IMR-90 (cell line): ENCODE data around the gene TRIM13. TPM values are rescaled to one million over a fixed set of nuclear protein-coding genes. Genes with fewer than 3 reads are reported as not detected.

Source experiments
- ATAC-seq: fragments of 200-7000 bp; cut with Tn5 transposase; 2 replicates; pipeline ENCODE4 v1.9.1; 2020; ENCODE audit warnings: low read depth, mild to moderate bottlenecking, moderate library complexity
- BruUV-seq: library from RNA; stranded (reverse); fragments of 400-500 nt; replicated peaks from 2 replicates; lab custom pipeline; 2021; lab: Mats Ljungman, UMichigan
- CTCF ChIA-PET: fragments of 300-600 bp; formaldehyde crosslinking; extraction: SDS; loops from one replicate; lab custom pipeline; 2021; ENCODE audit warnings: antibody characterized with exemption; lab: Yijun Ruan, JAX
- POLR2A ChIA-PET: fragments of 300-600 bp; sonication (Branson Sonifier 250); formaldehyde crosslinking; loops from one replicate; lab custom pipeline; 2022; ENCODE audit warnings: antibody characterized with exemption; ENCODE audit not compliant: unreplicated experiment; lab: Charles Lee
- DNase-seq: peaks from one replicate; pipeline ENCODE4 v3.0.0; 2013
- H2AFZ ChIP-seq: replicated peaks from 2 replicates; pipeline ENCODE3; 2013; ENCODE audit warnings: low read length, mild to moderate bottlenecking; ENCODE audit not compliant: poor library complexity
- H2AK5ac ChIP-seq: 2 replicates; pipeline ENCODE4 v1.6.1; 2013; ENCODE audit warnings: low read depth, low read length, inconsistent platforms
- H2AK9ac ChIP-seq: replicated peaks from 2 replicates; pipeline ENCODE3; 2013; ENCODE audit warnings: mild to moderate bottlenecking, low read depth, low read length, moderate library complexity; ENCODE audit not compliant: poor library complexity
- H2BK120ac ChIP-seq: 2 replicates; pipeline ENCODE4 v1.6.1; 2013; ENCODE audit warnings: low read depth, low read length, inconsistent platforms
- H2BK15ac ChIP-seq: 3 replicates; pipeline ENCODE4 v1.6.1; 2013; ENCODE audit warnings: low read depth, low read length, inconsistent platforms
- H2BK20ac ChIP-seq: 2 replicates; pipeline ENCODE4 v1.6.1; 2013; ENCODE audit warnings: low read depth, mild to moderate bottlenecking, inconsistent platforms, low read length, moderate library complexity
- H2BK5ac ChIP-seq: 2 replicates; pipeline ENCODE4 v1.6.1; 2013; ENCODE audit warnings: mild to moderate bottlenecking, low read depth, low read length, inconsistent platforms; ENCODE audit not compliant: poor library complexity, severe bottlenecking
- H3K14ac ChIP-seq: replicated peaks from 2 replicates; pipeline ENCODE4 v1.6.1; 2013; ENCODE audit warnings: low read depth, low read length, inconsistent platforms
- H3K18ac ChIP-seq: 2 replicates; pipeline ENCODE4 v1.6.1; 2013; ENCODE audit warnings: low read depth, low read length, control low read depth
- H3K23ac ChIP-seq: 2 replicates; pipeline ENCODE4 v1.6.1; 2013; ENCODE audit warnings: low read depth, low read length, inconsistent platforms
- H3K27ac ChIP-seq: 2 replicates; pipeline ENCODE4 v1.5.1; 2013; ENCODE audit warnings: mild to moderate bottlenecking, control low read depth, low read length; ENCODE audit not compliant: insufficient read depth
- H3K27me3 ChIP-seq: 2 replicates; pipeline ENCODE4 v1.6.1; 2013; ENCODE audit warnings: low read length; ENCODE audit not compliant: control insufficient read depth, insufficient read depth
- H3K36me3 ChIP-seq: 2 replicates; pipeline ENCODE4 v1.6.1; 2013; ENCODE audit warnings: low read length, mixed read lengths; ENCODE audit not compliant: control insufficient read depth, insufficient read depth
- H3K4ac ChIP-seq: 2 replicates; pipeline ENCODE4 v1.6.1; 2013; ENCODE audit warnings: low read depth, low read length, inconsistent platforms
- H3K4me1 ChIP-seq: 2 replicates; pipeline ENCODE4 v1.6.1; 2013; ENCODE audit warnings: low read length, mixed read lengths; ENCODE audit not compliant: control insufficient read depth, insufficient read depth
- H3K4me2 ChIP-seq: 2 replicates; pipeline ENCODE4 v1.6.1; 2013; ENCODE audit warnings: low read depth, mild to moderate bottlenecking, control low read depth, low read length, moderate library complexity
- H3K4me3 ChIP-seq: 2 replicates; pipeline ENCODE4 v1.5.1; 2013; ENCODE audit warnings: low read depth, mild to moderate bottlenecking, control low read depth, low read length, moderate library complexity; ENCODE audit not compliant: insufficient read depth
- H3K56ac ChIP-seq: 2 replicates; pipeline ENCODE4 v1.6.1; 2013; ENCODE audit warnings: low read length, inconsistent platforms; ENCODE audit not compliant: insufficient read depth; ENCODE audit errors: extremely low read depth
- H3K79me1 ChIP-seq, 2 experiments: 2 replicates each; pipeline ENCODE4 v1.6.1; 2013; ENCODE audit warnings: low read length in 2 of 2, inconsistent platforms in 1 of 2, low read depth in 1 of 2
- H3K9ac ChIP-seq: 2 replicates; pipeline ENCODE4 v1.6.1; 2013; ENCODE audit warnings: low read depth, low read length, control low read depth
- H3K9me1 ChIP-seq: 2 replicates; pipeline ENCODE4 v1.6.1; 2013; ENCODE audit warnings: low read length, inconsistent platforms; ENCODE audit not compliant: insufficient read depth
- H3K9me3 ChIP-seq: 2 replicates; pipeline ENCODE4 v1.6.1; 2013; ENCODE audit warnings: low read length; ENCODE audit not compliant: control insufficient read depth, insufficient read depth
- H4K20me1 ChIP-seq: 2 replicates; pipeline ENCODE4 v1.6.1; 2013; ENCODE audit warnings: low read length, inconsistent platforms; ENCODE audit not compliant: insufficient read depth
- H4K5ac ChIP-seq: 2 replicates; pipeline ENCODE4 v1.6.1; 2013; ENCODE audit warnings: mild to moderate bottlenecking, low read depth, low read length, control low read depth
- H4K8ac ChIP-seq, 2 experiments: 2 replicates each; pipeline ENCODE4 v1.6.1; 2013; ENCODE audit warnings: low read depth in 2 of 2, low read length in 2 of 2, control low read depth in 1 of 2, inconsistent platforms in 1 of 2
- H4K91ac ChIP-seq: 2 replicates; pipeline ENCODE4 v1.6.1; 2013; ENCODE audit warnings: low read depth, low read length, inconsistent platforms; ENCODE audit not compliant: insufficient read depth
- BHLHE40 ChIP-seq: fragments of 150-350 bp; IDR thresholded peaks from 2 replicates; pipeline ENCODE4 v1.6.1; 2016; ENCODE audit warnings: mild to moderate bottlenecking, low read depth, low read length
- CEBPB ChIP-seq: IDR thresholded peaks from 2 replicates; pipeline ENCODE4 v1.6.1; 2012; ENCODE audit warnings: low read depth, low read length, improper control_type of control experiment
- CHD1 ChIP-seq: IDR thresholded peaks from 2 replicates; pipeline ENCODE4 v1.6.1; 2012; ENCODE audit warnings: low read depth, low read length, improper control_type of control experiment
- CTCF ChIP-seq: conservative IDR thresholded peaks from 2 replicates; pipeline ENCODE4 v1.5.1; 2012; ENCODE audit warnings: mild to moderate bottlenecking, low read depth, low read length, improper control_type of control experiment
- FOS ChIP-seq: fragments of 150-350 bp; IDR thresholded peaks from 2 replicates; pipeline ENCODE4 v1.6.1; 2016; ENCODE audit warnings: low read depth, low read length
- MAFK ChIP-seq: IDR thresholded peaks from 2 replicates; pipeline ENCODE4 v1.6.1; 2012; ENCODE audit warnings: low read depth, low read length, improper control_type of control experiment
- MAZ ChIP-seq: IDR thresholded peaks from 2 replicates; pipeline ENCODE4 v1.6.1; 2012; ENCODE audit warnings: low read depth, mild to moderate bottlenecking, low read length, improper control_type of control experiment, moderate library complexity, borderline replicate concordance
- MXI1 ChIP-seq: IDR thresholded peaks from 2 replicates; pipeline ENCODE4 v1.6.1; 2012; ENCODE audit warnings: low read depth, mild to moderate bottlenecking, low read length, moderate library complexity, borderline replicate concordance
- NFE2L2 ChIP-seq: fragments of 150-350 bp; IDR thresholded peaks from 2 replicates; pipeline ENCODE4 v1.6.1; 2016; ENCODE audit warnings: low read depth, mild to moderate bottlenecking, low read length
- POLR2A ChIP-seq: IDR thresholded peaks from 2 replicates; pipeline ENCODE4 v1.6.1; 2012; ENCODE audit warnings: mild to moderate bottlenecking, low read depth, low read length
- RAD21 ChIP-seq: IDR thresholded peaks from 2 replicates; pipeline ENCODE4 v1.6.1; 2012; ENCODE audit warnings: low read length, improper control_type of control experiment
- RCOR1 ChIP-seq: IDR thresholded peaks from 2 replicates; pipeline ENCODE4 v1.6.1; 2012; ENCODE audit warnings: mild to moderate bottlenecking, low read length, improper control_type of control experiment; ENCODE audit not compliant: insufficient replicate concordance
- SMC3 ChIP-seq: fragments of 150-350 bp; IDR thresholded peaks from 2 replicates; pipeline ENCODE4 v1.6.1; 2016; ENCODE audit warnings: low read depth, mild to moderate bottlenecking, antibody characterized with exemption, low read length, moderate library complexity
- USF2 ChIP-seq: fragments of 150-350 bp; IDR thresholded peaks from 2 replicates; pipeline ENCODE4 v1.6.1; 2017; ENCODE audit warnings: mild to moderate bottlenecking, antibody characterized with exemption, low read length, low read depth
- dilution Hi-C: fragments of 300-500 bp; cut with HindIII; formaldehyde crosslinking; loops from one replicate; pipeline ENCODE4 v1.14.3; 2018; ENCODE audit warnings: low sequenced_read_pairs; ENCODE audit not compliant: unreplicated experiment
- in situ Hi-C: fragments of 300-500 bp; cut with MboI; formaldehyde crosslinking; loops from 3 replicates; pipeline ENCODE4 v1.14.3; 2019; ENCODE audit warnings: low sequenced_read_pairs, inconsistent platforms, mixed read lengths
- intact Hi-C: fragments of 100-400 bp; cut with micrococcal nuclease; formaldehyde crosslinking; loops from 2 replicates; pipeline ENCODE4 v1.10.0; 2022
- polyA plus RNA-seq, 3 experiments: library from polyadenylated mRNA; depleted of rRNA; stranded (reverse); fragments of >200 nt; gene quantifications; 2 replicates each; pipeline ENCODE4 v1.2.3, GENCODE V29; 2012; ENCODE audit warnings: low replicate concordance in 1 of 3
- total RNA-seq: library from RNA; depleted of rRNA; stranded (reverse); fragments of >200 nt; gene quantifications from 2 replicates; pipeline ENCODE4 v1.2.3, GENCODE V29; 2012

The TRIM13 gene
- total and polyA plus RNA-seq, 2 of the 4 experiments (the other 2 are of a cell fraction), result 12.0 to 20.1 TPM

- DNase-seq, result no peak
- peaks cover 22% of the 10 kb centered on the region for H3K36me3 ChIP-seq
- H3K23ac ChIP-seq, result no peak overlapping the region
- no peak overlapping the region for H4K91ac ChIP-seq
- no peak overlapping the region for H2BK5ac ChIP-seq
- H3K9me1 ChIP-seq, result peaks cover 3% of the 10 kb centered on the region
- no peak overlapping the region for H3K4ac ChIP-seq
- no peak overlapping the region for H2BK120ac ChIP-seq
- H3K27me3 ChIP-seq, result no peaks in the 10 kb centered on the region
- no peak overlapping the region for H2AFZ ChIP-seq
- ChIA-PET CTCF (no interaction called here), POLR2A (no interaction called here)
- H3K9ac ChIP-seq, result no peak overlapping the region
- no peak for ATAC-seq
- intact Hi-C loops, result no loop called here
- BruUV-seq, result no TSS peak
- in situ Hi-C loops, result no loop called here
- no peak for TF ChIP-seq FOS
- no peak for TF ChIP-seq MXI1
- no peak for TF ChIP-seq MAZ
- no peak for TF ChIP-seq CHD1
- TF ChIP-seq SMC3, result no peak
- TF ChIP-seq RAD21, result no peak
- TF ChIP-seq USF2, result no peak
- TF ChIP-seq MAFK, result no peak
- no peak for TF ChIP-seq POLR2A
- no peak for TF ChIP-seq NFE2L2
- no peak for TF ChIP-seq CTCF
- no peak for TF ChIP-seq BHLHE40
- no peak for TF ChIP-seq RCOR1
- TF ChIP-seq CEBPB, result no peak
- H3K18ac ChIP-seq, result no peak overlapping the region
- dilution Hi-C loops, result no loop called here
- H4K8ac ChIP-seq, result no peak overlapping the region
- H3K27ac ChIP-seq, result no peak overlapping the region
- peaks cover 11% of the 10 kb centered on the region; the same call in 1 of the 2 replicates for H4K20me1 ChIP-seq
- H2BK20ac ChIP-seq, result no peak overlapping the region
- H3K4me2 ChIP-seq, result no peak overlapping the region
- H3K4me1 ChIP-seq, result peaks cover 6% of the 10 kb centered on the region
- H3K79me1 ChIP-seq, result peaks cover 15 to 40% of the 10 kb centered on the region in 2 experiments
- H2BK15ac ChIP-seq, result no peak overlapping the region
- no peak overlapping the region for H3K4me3 ChIP-seq
- no peak overlapping the region for H3K14ac ChIP-seq
- no peak overlapping the region for H2AK9ac ChIP-seq
- H2AK5ac ChIP-seq, result no peak overlapping the region
- H3K9me3 ChIP-seq, result no peaks in the 10 kb centered on the region
- no peak overlapping the region for H3K56ac ChIP-seq
- H4K5ac ChIP-seq, result no peak overlapping the region
These were observed 21.0 kb downstream of the TRIM13 start for GRCh38 chr13:50017819-50018218.
